ENCODE measurements around the gene MYOF.

DNA sequence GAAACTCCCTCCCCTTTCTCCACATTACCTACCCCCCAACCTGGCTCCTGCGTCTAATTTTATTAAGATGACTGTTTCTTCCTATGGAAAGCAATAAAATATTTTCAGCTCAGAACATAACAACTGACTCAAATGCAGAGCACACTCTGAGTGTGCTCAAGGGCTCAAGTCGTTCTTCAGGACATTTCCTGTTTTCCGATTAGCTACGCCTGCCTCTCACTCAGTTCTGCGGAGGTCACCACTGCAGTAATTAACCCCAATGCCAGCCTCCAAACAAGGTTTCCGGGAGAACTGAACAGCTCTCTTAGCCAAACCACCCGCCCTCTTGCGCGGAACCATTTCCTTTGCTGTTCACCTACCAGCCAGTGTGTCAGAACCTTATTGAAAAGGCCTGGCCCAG lies 19.3 kb downstream of the MYOF start:
- TF ChIP-seq POLR2A (IDR thresholded peaks at IDR 0.05), result no peak
- no peak for TF ChIP-seq CTCF (IDR thresholded peaks at IDR 0.05)
